ENCODE results near the gene C1orf116. TPM values are rescaled to one million over a fixed set of nuclear protein-coding genes. Genes with fewer than 3 reads are reported as not detected.

C1orf116 gene
- polyA plus RNA-seq, 3 donors = 0.03 to 0.04 TPM; not detected in 1

- Mint-ChIP-seq H3K9me3 (no peaks in the 10 kb centered on the region), H3K4me1 (peaks cover 7% of the 10 kb centered on the region), H3K27ac (no peak overlapping the region), H3K4me3 (no peak overlapping the region), H3K27me3 (ENCODE audit: low read depth in 3 of 3) (peaks cover 2 to 8% (median 5%) of the 10 kb centered on the region in 3 donors), H3K36me3 (peaks cover 0 to under 1% of the 10 kb centered on the region in 2 donors)
- H3K36me3 ChIP-seq (replicated peaks in 1 of 2; ENCODE audit: control insufficient read depth in 1 of 2, insufficient read depth in 2 of 2, low read length in 2 of 2) = no peaks in the 10 kb centered on the region
- no peak overlapping the region for H3K4me3 ChIP-seq (replicated peaks in 1 of 3; ENCODE audit: low read depth in 2 of 3, low read length in 3 of 3)
- H2AFZ ChIP-seq (ENCODE audit: insufficient read depth, low read depth, low read length, poor library complexity, severe bottlenecking) = no peak overlapping the region
- intact Hi-C loops (cut with micrococcal nuclease) = no loop called here
- no peaks in the 10 kb centered on the region for H3K79me2 ChIP-seq (ENCODE audit: insufficient read depth, low read length)
- H3K27me3 ChIP-seq (ENCODE audit: control insufficient read depth in 2 of 2, insufficient read depth in 2 of 2, low read length in 2 of 2) = peaks cover 4 to 8% of the 10 kb centered on the region in 2 donors
- TF ChIP-seq CTCF (IDR thresholded peaks at IDR 0.05) = no peak
- no peak overlapping the region for H3K9ac ChIP-seq (ENCODE audit: insufficient read depth, low read length, poor library complexity, severe bottlenecking)
- H3K9me3 ChIP-seq (replicated peaks in 1 of 2; ENCODE audit: control insufficient read depth in 1 of 2, insufficient read depth in 1 of 2, low read length in 2 of 2) = no peaks in the 10 kb centered on the region
- DNase-seq = no peak
- WGBS (ENCODE audit: insufficient coverage) = no CpG with 5 or more reads among the region's 1 CpG
- H3K4me1 ChIP-seq (ENCODE audit: control insufficient read depth in 1 of 2, insufficient read depth in 2 of 2, low read length in 2 of 2) = no peaks in the 10 kb centered on the region
- no peak overlapping the region for H3K4me2 ChIP-seq (replicated peaks; ENCODE audit: extremely low read depth, low read length, poor library complexity, severe bottlenecking)
- H3K27ac ChIP-seq (ENCODE audit: low read depth in 1 of 2, low read length in 2 of 2) = no peak overlapping the region
- no peaks in the 10 kb centered on the region for H4K20me1 ChIP-seq (ENCODE audit: insufficient read depth, low read length)
Observed at GRCh38 chr1:207036865-207037264, 4.3 kb upstream of the C1orf116 start.

- H2AFZ ChIP-seq (ENCODE audit: insufficient read depth, low read depth, low read length, poor library complexity, severe bottlenecking) = no peak overlapping the region
- peaks cover 7% of the 10 kb centered on the region for H3K4me1 Mint-ChIP-seq
- no peak overlapping the region for H3K4me3 ChIP-seq (replicated peaks in 1 of 3; ENCODE audit: low read depth in 2 of 3, low read length in 3 of 3)
- no peaks in the 10 kb centered on the region for H3K9me3 Mint-ChIP-seq
- no peak overlapping the region for H3K4me2 ChIP-seq (replicated peaks; ENCODE audit: extremely low read depth, low read length, poor library complexity, severe bottlenecking)
- H3K27ac Mint-ChIP-seq = peak overlapping the region in 1 of 7 donors; percentile 33
- no peak overlapping the region for H3K27ac ChIP-seq (ENCODE audit: low read depth in 1 of 2, low read length in 2 of 2)
- 100% methylated on average over 2 of the region's 4 CpGs for WGBS (ENCODE audit: insufficient coverage)
- peaks cover 4 to 8% of the 10 kb centered on the region in 2 donors for H3K27me3 ChIP-seq (ENCODE audit: control insufficient read depth in 2 of 2, insufficient read depth in 2 of 2, low read length in 2 of 2)
- no peaks in the 10 kb centered on the region for H4K20me1 ChIP-seq (ENCODE audit: insufficient read depth, low read length)
- no peaks in the 10 kb centered on the region for H3K9me3 ChIP-seq (replicated peaks in 1 of 2; ENCODE audit: control insufficient read depth in 1 of 2, insufficient read depth in 1 of 2, low read length in 2 of 2)
- H3K9ac ChIP-seq (ENCODE audit: insufficient read depth, low read length, poor library complexity, severe bottlenecking) = no peak overlapping the region
- peaks cover 4 to 10% (median 9%) of the 10 kb centered on the region in 3 donors for H3K27me3 Mint-ChIP-seq (ENCODE audit: low read depth in 3 of 3)
- no peaks in the 10 kb centered on the region for H3K36me3 Mint-ChIP-seq
- no peak for TF ChIP-seq CTCF (IDR thresholded peaks at IDR 0.05)
- H3K36me3 ChIP-seq (replicated peaks in 1 of 2; ENCODE audit: control insufficient read depth in 1 of 2, insufficient read depth in 2 of 2, low read length in 2 of 2) = no peaks in the 10 kb centered on the region
- no peaks in the 10 kb centered on the region for H3K4me1 ChIP-seq (ENCODE audit: control insufficient read depth in 1 of 2, insufficient read depth in 2 of 2, low read length in 2 of 2)
- DNase-seq = no peak
- intact Hi-C loops (cut with micrococcal nuclease) = no loop called here
- no peak overlapping the region for H3K4me3 Mint-ChIP-seq
- no peaks in the 10 kb centered on the region for H3K79me2 ChIP-seq (ENCODE audit: insufficient read depth, low read length)
Observed at GRCh38 chr1:207035877-207036551, 3.5 kb upstream of the C1orf116 start.
